ENCODE data around the gene AARS2.
"Not testable (repeated sequence)": the region's sequence is repeated elsewhere in the genome, so short reads cannot be mapped to it uniquely, and the experiment has no call there.

AARS2 gene

GRCh38 chr6:44332585-44332984 lies 19.4 kb upstream of the AARS2 start:
- Histone ChIP-seq H3K27ac (no peak overlapping the region), H3K9me3 (no peaks in the 10 kb centered on the region), H3K4me1 (no peaks in the 10 kb centered on the region), H3K4me3 (no peak overlapping the region), H3K9ac (no peak overlapping the region), H3K27me3 (no peaks in the 10 kb centered on the region), H3K36me3 (no peaks in the 10 kb centered on the region), H3K4me2 (no peak overlapping the region), H4K20me1 (no peaks in the 10 kb centered on the region)
- no peak for TF ChIP-seq Cebpa-rat (IDR thresholded peaks at IDR 0.05)

GRCh38 chr6:44329858-44330257 lies 16.7 kb upstream of the AARS2 start:
- Histone ChIP-seq H3K4me3 (no peak overlapping the region), H3K9ac (no peak overlapping the region), H3K4me2 (no peak overlapping the region), H3K27ac (no peak overlapping the region), H3K27me3 (no peaks in the 10 kb centered on the region), H3K36me3 (no peaks in the 10 kb centered on the region), H3K9me3 (no peaks in the 10 kb centered on the region), H3K4me1 (no peaks in the 10 kb centered on the region), H4K20me1 (no peaks in the 10 kb centered on the region)
- TF ChIP-seq Cebpa-rat (IDR thresholded peaks at IDR 0.05) = no peak

- H3K4me3 ChIP-seq = not testable (repeated sequence)
These were observed 15.1 kb upstream of the AARS2 start for GRCh38 chr6:44328203-44328602.

GRCh38 chr6:44327760-44328159 lies 14.6 kb upstream of the AARS2 start:
- TF ChIP-seq Cebpa-rat (IDR thresholded peaks at IDR 0.05) = no peak
- Histone ChIP-seq H3K4me1 (no peaks in the 10 kb centered on the region), H3K36me3 (no peaks in the 10 kb centered on the region), H3K4me2 (no peak overlapping the region), H3K27me3 (no peaks in the 10 kb centered on the region), H3K27ac (no peak overlapping the region), H3K9ac (no peak overlapping the region), H3K4me3 (no peak overlapping the region), H4K20me1 (no peaks in the 10 kb centered on the region), H3K9me3 (no peaks in the 10 kb centered on the region)

More at GRCh38 chr6:44328203-44328602, 15.1 kb upstream of the AARS2 start:
- H3K4me1 ChIP-seq, H3K27me3 ChIP-seq, H3K9me3 ChIP-seq, H3K9ac ChIP-seq, H3K27ac ChIP-seq, H4K20me1 ChIP-seq, H3K36me3 ChIP-seq, H3K4me2 ChIP-seq: not testable (repeated sequence)

GRCh38 chr6:44327096-44327495 lies 13.9 kb upstream of the AARS2 start:
- Histone ChIP-seq H3K4me3 (no peak overlapping the region), H3K27me3 (no peaks in the 10 kb centered on the region)

GRCh38 chr6:44321210-44321609 lies 8.1 kb upstream of the AARS2 start:
- Histone ChIP-seq H3K4me2 (no peak overlapping the region), H3K4me1 (no peaks in the 10 kb centered on the region), H4K20me1 (no peaks in the 10 kb centered on the region), H3K27ac (no peak overlapping the region), H3K9me3 (no peaks in the 10 kb centered on the region), H3K36me3 (no peaks in the 10 kb centered on the region), H3K4me3 (no peak overlapping the region), H3K27me3 (no peaks in the 10 kb centered on the region), H3K9ac (no peak overlapping the region)
- TF ChIP-seq Cebpa-rat (IDR thresholded peaks at IDR 0.05) = no peak

More at GRCh38 chr6:44327096-44327495, 13.9 kb upstream of the AARS2 start:
- H3K9ac ChIP-seq = no peak overlapping the region
- no peaks in the 10 kb centered on the region for H3K36me3 ChIP-seq
- no peaks in the 10 kb centered on the region for H4K20me1 ChIP-seq
- no peaks in the 10 kb centered on the region for H3K9me3 ChIP-seq
- TF ChIP-seq Cebpa-rat (IDR thresholded peaks at IDR 0.05) = no peak
- H3K27ac ChIP-seq = no peak overlapping the region
- no peaks in the 10 kb centered on the region for H3K4me1 ChIP-seq
- no peak overlapping the region for H3K4me2 ChIP-seq

- not testable (repeated sequence) for H3K27ac ChIP-seq, H3K4me1 ChIP-seq, H3K9ac ChIP-seq, H4K20me1 ChIP-seq, H3K27me3 ChIP-seq, H3K4me3 ChIP-seq, H3K9me3 ChIP-seq, H3K4me2 ChIP-seq, H3K36me3 ChIP-seq
These were observed 4.0 kb upstream of the AARS2 start for GRCh38 chr6:44317136-44317631.

- peaks cover 4% of the 10 kb centered on the region for H3K36me3 ChIP-seq
- no peaks in the 10 kb centered on the region for H3K9me3 ChIP-seq
- H3K4me1 ChIP-seq = peaks cover 11% of the 10 kb centered on the region
- H4K20me1 ChIP-seq = no peaks in the 10 kb centered on the region
- H3K4me3 ChIP-seq = no peak overlapping the region
- no peak for TF ChIP-seq Cebpa-rat (IDR thresholded peaks at IDR 0.05)
- H3K27me3 ChIP-seq = no peaks in the 10 kb centered on the region
- H3K4me2 ChIP-seq = no peak overlapping the region
- no peak overlapping the region for H3K9ac ChIP-seq
- H3K27ac ChIP-seq = no peak overlapping the region
These were observed 3.3 kb upstream of the AARS2 start for GRCh38 chr6:44316481-44316880.

GRCh38 chr6:44315951-44316350 lies 2.8 kb upstream of the AARS2 start:
- no peak for TF ChIP-seq Cebpa-rat (IDR thresholded peaks at IDR 0.05)

GRCh38 chr6:44315516-44315915 lies 2.4 kb upstream of the AARS2 start:
- Histone ChIP-seq H3K27me3 (no peaks in the 10 kb centered on the region), H3K9ac (no peak overlapping the region), H3K4me2 (no peak overlapping the region)

More at GRCh38 chr6:44315951-44316350, 2.8 kb upstream of the AARS2 start:
- Histone ChIP-seq H3K4me2 (no peak overlapping the region), H3K9me3 (no peaks in the 10 kb centered on the region), H3K4me1 (peaks cover 11% of the 10 kb centered on the region), H3K4me3 (no peak overlapping the region), H3K9ac (no peak overlapping the region), H3K27ac (no peak overlapping the region), H3K27me3 (no peaks in the 10 kb centered on the region), H4K20me1 (no peaks in the 10 kb centered on the region), H3K36me3 (peaks cover 9% of the 10 kb centered on the region)

GRCh38 chr6:44314657-44315056 lies 1.5 kb upstream of the AARS2 start:
- H3K9ac ChIP-seq, H3K27ac ChIP-seq, H3K4me3 ChIP-seq, H3K4me2 ChIP-seq, H3K9me3 ChIP-seq, H3K27me3 ChIP-seq, H4K20me1 ChIP-seq: not testable (repeated sequence)
- peaks cover 11% of the 10 kb centered on the region for H3K4me1 ChIP-seq
- H3K36me3 ChIP-seq = peaks cover 22% of the 10 kb centered on the region

More at GRCh38 chr6:44315516-44315915, 2.4 kb upstream of the AARS2 start:
- Histone ChIP-seq H3K36me3 (peaks cover 13% of the 10 kb centered on the region), H3K9me3 (no peaks in the 10 kb centered on the region), H4K20me1 (no peaks in the 10 kb centered on the region), H3K4me3 (no peak overlapping the region), H3K4me1 (peaks cover 11% of the 10 kb centered on the region), H3K27ac (no peak overlapping the region)
- no peak for TF ChIP-seq Cebpa-rat (IDR thresholded peaks at IDR 0.05)

Measured in BLaER1 (cell line).